ENCODE results near the gene DHPS. TPM values are rescaled to one million over a fixed set of nuclear protein-coding genes. Genes with fewer than 3 reads are reported as not detected.
"Not testable (repeated sequence)": the region's sequence is repeated elsewhere in the genome, so short reads cannot be mapped to it uniquely, and the experiment has no call there.

Gene DHPS
- total RNA-seq, 1 donor from 2014 or later, result 68.4 TPM

GRCh38 chr19:12720851-12721655 is 39.4 kb upstream of the DHPS start:
- Mint-ChIP-seq H3K27me3 (ENCODE audit: unreplicated experiment) (no peaks in the 10 kb centered on the region), H3K9me3 (ENCODE audit: unreplicated experiment) (no peaks in the 10 kb centered on the region), H3K4me1 (ENCODE audit: unreplicated experiment) (peaks cover 32% of the 10 kb centered on the region), H3K4me3 (ENCODE audit: unreplicated experiment) (peak overlapping the region; percentile 94), H3K27ac (ENCODE audit: unreplicated experiment) (peak overlapping the region; percentile 98), H3K36me3 (ENCODE audit: unreplicated experiment) (peaks cover 10% of the 10 kb centered on the region)
- TF ChIP-seq CTCF (IDR thresholded peaks at IDR 0.05), result no peak
- no peak for DNase-seq (ENCODE audit: extremely low spot score, unreplicated experiment)

- Mint-ChIP-seq H3K9me3 (ENCODE audit: unreplicated experiment) (no peaks in the 10 kb centered on the region), H3K4me1 (ENCODE audit: unreplicated experiment) (peaks cover 32% of the 10 kb centered on the region), H3K27ac (ENCODE audit: unreplicated experiment) (peak overlapping the region; percentile 64), H3K36me3 (ENCODE audit: unreplicated experiment) (peaks cover 10% of the 10 kb centered on the region), H3K4me3 (ENCODE audit: unreplicated experiment) (peak overlapping the region; percentile 77), H3K27me3 (ENCODE audit: unreplicated experiment) (no peaks in the 10 kb centered on the region)
- DNase-seq (ENCODE audit: extremely low spot score, unreplicated experiment), result no peak
- no peak for TF ChIP-seq CTCF (IDR thresholded peaks at IDR 0.05)
Measured at GRCh38 chr19:12720296-12720695, 38.6 kb upstream of the DHPS start.

- peaks cover 17% of the 10 kb centered on the region for H3K36me3 Mint-ChIP-seq (ENCODE audit: unreplicated experiment)
- no peak for TF ChIP-seq CTCF (IDR thresholded peaks at IDR 0.05)
- peaks cover 10% of the 10 kb centered on the region for H3K4me1 Mint-ChIP-seq (ENCODE audit: unreplicated experiment)
- no peak for DNase-seq (ENCODE audit: extremely low spot score, unreplicated experiment)
- no peak overlapping the region for H3K27ac Mint-ChIP-seq (ENCODE audit: unreplicated experiment)
- no peaks in the 10 kb centered on the region for H3K27me3 Mint-ChIP-seq (ENCODE audit: unreplicated experiment)
- H3K4me3 Mint-ChIP-seq (ENCODE audit: unreplicated experiment), result no peak overlapping the region
- H3K9me3 Mint-ChIP-seq (ENCODE audit: unreplicated experiment), result no peaks in the 10 kb centered on the region
Measured at GRCh38 chr19:12715929-12716328, 34.2 kb upstream of the DHPS start.

- Mint-ChIP-seq H3K27me3 (ENCODE audit: unreplicated experiment) (no peaks in the 10 kb centered on the region), H3K27ac (ENCODE audit: unreplicated experiment) (no peak overlapping the region), H3K4me3 (ENCODE audit: unreplicated experiment) (no peak overlapping the region), H3K4me1 (ENCODE audit: unreplicated experiment) (peaks cover 3% of the 10 kb centered on the region), H3K36me3 (ENCODE audit: unreplicated experiment) (peaks cover 25% of the 10 kb centered on the region), H3K9me3 (ENCODE audit: unreplicated experiment) (no peaks in the 10 kb centered on the region)
- no peak for TF ChIP-seq CTCF (IDR thresholded peaks at IDR 0.05)
- DNase-seq (ENCODE audit: extremely low spot score, unreplicated experiment), result no peak
Measured at GRCh38 chr19:12715102-12715501, 33.4 kb upstream of the DHPS start.

GRCh38 chr19:12713304-12713703 is 31.6 kb upstream of the DHPS start:
- H3K4me3 Mint-ChIP-seq (ENCODE audit: unreplicated experiment); H3K27me3 Mint-ChIP-seq (ENCODE audit: unreplicated experiment); H3K27ac Mint-ChIP-seq (ENCODE audit: unreplicated experiment); H3K4me1 Mint-ChIP-seq (ENCODE audit: unreplicated experiment); H3K9me3 Mint-ChIP-seq (ENCODE audit: unreplicated experiment); DNase-seq (ENCODE audit: extremely low spot score, unreplicated experiment): not testable (repeated sequence)
- H3K36me3 Mint-ChIP-seq (ENCODE audit: unreplicated experiment), result peaks cover 20% of the 10 kb centered on the region
